ENCODE results near the gene ZBED1.

DNA sequence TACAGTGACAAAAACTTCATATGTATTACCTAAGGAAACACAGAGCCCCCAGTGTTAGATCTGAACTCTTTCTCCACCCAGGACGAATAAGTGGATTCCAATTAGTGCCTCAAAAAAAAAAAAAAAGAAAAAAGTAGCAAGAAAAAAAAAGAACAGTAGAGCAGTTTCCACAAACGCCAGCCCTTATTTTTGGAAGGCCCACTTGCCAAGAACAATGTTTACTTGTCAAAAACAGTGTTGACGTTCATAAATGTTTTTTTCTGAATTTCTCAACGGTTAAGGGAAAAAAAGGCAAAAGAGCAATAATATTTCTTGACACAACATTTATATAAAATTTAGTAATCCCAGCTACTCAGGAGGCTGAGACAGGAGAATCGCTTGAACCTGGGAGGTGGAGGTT, 38.7 kb downstream of the ZBED1 start:
- TF ChIP-seq, protein P1, sequence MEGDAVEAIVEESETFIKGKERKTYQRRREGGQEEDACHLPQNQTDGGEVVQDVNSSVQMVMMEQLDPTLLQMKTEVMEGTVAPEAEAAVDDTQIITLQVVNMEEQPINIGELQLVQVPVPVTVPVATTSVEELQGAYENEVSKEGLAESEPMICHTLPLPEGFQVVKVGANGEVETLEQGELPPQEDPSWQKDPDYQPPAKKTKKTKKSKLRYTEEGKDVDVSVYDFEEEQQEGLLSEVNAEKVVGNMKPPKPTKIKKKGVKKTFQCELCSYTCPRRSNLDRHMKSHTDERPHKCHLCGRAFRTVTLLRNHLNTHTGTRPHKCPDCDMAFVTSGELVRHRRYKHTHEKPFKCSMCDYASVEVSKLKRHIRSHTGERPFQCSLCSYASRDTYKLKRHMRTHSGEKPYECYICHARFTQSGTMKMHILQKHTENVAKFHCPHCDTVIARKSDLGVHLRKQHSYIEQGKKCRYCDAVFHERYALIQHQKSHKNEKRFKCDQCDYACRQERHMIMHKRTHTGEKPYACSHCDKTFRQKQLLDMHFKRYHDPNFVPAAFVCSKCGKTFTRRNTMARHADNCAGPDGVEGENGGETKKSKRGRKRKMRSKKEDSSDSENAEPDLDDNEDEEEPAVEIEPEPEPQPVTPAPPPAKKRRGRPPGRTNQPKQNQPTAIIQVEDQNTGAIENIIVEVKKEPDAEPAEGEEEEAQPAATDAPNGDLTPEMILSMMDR (IDR thresholded peaks at IDR 0.05) = no peak
- no peak for TF ChIP-seq POLR2A (IDR thresholded peaks at IDR 0.05)
